ENCODE measurements around the gene CIB1. TPM values are rescaled to one million over a fixed set of nuclear protein-coding genes. Genes with fewer than 3 reads are reported as not detected.
"Not testable (repeated sequence)": the region's sequence is repeated elsewhere in the genome, so short reads cannot be mapped to it uniquely, and the experiment has no call there.

Gene CIB1
- total RNA-seq (2014; rRNA removed): 13.7 and 25.8 TPM in 2 replicates
- 99.7 TPM for polyA plus RNA-seq (2012)

DNA sequence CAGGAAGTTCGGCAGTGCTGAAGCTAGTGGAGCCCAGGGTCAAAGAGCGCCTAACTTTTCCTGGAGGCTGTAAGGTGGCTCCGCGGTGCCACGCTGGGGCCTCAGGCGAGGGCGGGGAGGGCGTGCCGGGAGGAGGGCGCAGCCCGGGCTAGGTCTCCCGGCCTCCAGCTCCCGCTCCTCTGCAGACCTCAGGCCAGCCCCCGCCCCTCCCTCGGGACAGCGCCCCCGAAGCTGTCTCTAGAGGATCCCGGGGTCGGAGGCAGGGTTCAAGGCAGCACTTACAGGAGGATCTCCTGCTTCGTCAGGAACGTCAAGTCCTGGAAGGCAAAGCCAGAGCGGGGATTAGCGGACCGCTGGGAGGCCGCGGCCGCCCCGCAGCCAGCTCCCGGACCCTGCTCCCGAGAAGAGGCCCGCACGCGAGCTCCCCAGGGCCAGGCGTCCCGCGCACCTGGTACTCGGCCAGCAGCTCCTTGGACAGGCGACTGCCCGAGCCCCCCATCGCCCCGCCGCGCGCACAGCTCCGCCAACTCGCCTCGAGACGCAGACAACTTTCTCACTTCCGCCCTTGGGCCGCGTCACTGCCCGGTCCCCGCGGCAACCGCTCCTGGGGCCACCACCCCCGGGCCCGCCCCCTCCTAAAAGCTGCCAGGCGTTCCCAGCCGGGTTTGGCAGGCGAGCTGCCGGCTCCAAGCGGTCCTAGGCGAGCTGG, at the start of gene CIB1:
Gene CIB1, minus strand, starts transcription at position 555 of the 709 bp plus-strand sequence. Its CDS starts 56 bp downstream, at position 499.
- DNase-seq (ENCODE audit: low read depth): peak; percentile 94

DNA sequence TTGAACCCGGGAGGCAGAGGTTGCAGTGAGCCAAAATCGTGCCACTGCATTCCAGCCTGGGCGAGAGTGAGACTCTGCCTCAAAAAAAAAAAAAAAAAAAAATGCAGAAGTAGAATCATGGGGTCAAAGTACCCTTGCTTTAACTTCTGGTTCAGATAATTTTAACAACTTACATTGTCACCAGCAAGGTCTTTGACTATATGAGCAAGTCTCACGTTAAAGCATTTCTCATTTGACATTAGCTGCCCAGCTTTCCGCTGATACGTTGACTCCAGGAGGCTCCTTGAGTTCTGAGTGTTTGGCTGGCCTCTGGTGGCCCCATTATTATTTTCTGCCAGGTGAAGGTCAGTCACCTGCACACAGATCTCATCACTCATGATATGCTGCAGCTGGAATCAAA, 47.9 kb upstream of the CIB1 start:
- not testable (repeated sequence) for DNase-seq (ENCODE audit: low read depth)

GRCh38 chr15:90280743-90281142, 47.0 kb upstream of the CIB1 start:
- not testable (repeated sequence) for DNase-seq (ENCODE audit: low read depth)

- not testable (repeated sequence) for DNase-seq (ENCODE audit: low read depth)
Observed at GRCh38 chr15:90278467-90278866, 44.7 kb upstream of the CIB1 start.

DNA sequence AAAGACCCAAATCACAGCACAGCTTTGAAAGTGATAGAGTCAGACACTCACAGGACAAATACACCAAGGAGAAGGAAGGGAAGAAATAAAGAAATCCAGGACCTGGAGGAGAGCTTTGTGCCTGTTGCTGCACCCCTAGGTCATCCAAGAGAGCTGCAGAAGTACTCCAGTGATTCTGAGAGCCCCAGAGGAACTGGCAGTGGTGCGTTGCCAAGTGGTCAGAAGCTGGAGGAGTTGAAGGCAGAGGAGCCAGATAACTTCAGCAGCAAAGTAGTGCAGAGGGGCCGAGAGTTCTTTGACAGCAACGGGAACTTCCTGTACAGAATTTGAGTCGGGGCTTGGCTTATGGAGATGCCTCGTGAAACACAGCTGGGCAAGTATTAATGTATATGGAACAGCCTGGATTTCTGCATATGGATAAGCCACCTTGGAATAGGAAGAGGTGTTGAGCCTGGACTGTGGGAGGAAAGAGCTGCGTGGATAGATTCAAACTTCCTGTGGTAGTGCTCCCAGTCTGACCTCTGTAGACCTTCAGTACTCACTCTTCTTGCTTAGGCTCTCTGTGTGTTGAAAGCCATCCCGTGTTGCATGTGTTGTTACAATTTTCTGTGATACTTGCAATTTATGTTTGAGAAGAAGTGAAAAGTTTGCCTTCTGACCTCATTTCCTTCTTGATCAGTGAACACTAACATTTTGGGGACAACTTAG, 37.9 kb upstream of the CIB1 start:
- DNase-seq (ENCODE audit: low read depth): no peak

- DNase-seq (ENCODE audit: low read depth): no peak
Observed at GRCh38 chr15:90270502-90271150, 36.9 kb upstream of the CIB1 start.

DNA sequence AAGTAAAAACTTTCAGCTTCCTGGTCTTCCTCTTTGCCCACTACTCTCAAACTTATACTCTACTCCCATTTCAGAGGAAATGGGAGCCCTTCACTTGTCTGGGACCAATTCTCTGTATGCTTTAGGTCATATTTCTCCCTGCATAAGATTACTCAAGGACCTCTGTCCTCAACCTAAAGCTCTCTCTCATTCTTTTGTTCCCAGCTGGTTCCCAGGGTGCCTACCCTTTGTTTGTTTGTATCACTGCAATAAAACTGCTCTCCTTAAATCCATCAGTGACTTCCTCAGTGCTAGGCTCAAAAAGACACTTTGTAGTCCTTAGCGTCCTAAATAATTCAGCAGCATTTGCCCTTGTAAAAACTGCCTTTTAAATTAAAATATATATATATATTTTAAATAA, 34.7 kb upstream of the CIB1 start:
- no peak for DNase-seq (ENCODE audit: low read depth)

- DNase-seq (ENCODE audit: low read depth): peak; percentile 28
Observed at GRCh38 chr15:90266485-90266884, 32.7 kb upstream of the CIB1 start.

GRCh38 chr15:90266061-90266431, 32.3 kb upstream of the CIB1 start:
- peak; percentile 38 for DNase-seq (ENCODE audit: low read depth)

DNA sequence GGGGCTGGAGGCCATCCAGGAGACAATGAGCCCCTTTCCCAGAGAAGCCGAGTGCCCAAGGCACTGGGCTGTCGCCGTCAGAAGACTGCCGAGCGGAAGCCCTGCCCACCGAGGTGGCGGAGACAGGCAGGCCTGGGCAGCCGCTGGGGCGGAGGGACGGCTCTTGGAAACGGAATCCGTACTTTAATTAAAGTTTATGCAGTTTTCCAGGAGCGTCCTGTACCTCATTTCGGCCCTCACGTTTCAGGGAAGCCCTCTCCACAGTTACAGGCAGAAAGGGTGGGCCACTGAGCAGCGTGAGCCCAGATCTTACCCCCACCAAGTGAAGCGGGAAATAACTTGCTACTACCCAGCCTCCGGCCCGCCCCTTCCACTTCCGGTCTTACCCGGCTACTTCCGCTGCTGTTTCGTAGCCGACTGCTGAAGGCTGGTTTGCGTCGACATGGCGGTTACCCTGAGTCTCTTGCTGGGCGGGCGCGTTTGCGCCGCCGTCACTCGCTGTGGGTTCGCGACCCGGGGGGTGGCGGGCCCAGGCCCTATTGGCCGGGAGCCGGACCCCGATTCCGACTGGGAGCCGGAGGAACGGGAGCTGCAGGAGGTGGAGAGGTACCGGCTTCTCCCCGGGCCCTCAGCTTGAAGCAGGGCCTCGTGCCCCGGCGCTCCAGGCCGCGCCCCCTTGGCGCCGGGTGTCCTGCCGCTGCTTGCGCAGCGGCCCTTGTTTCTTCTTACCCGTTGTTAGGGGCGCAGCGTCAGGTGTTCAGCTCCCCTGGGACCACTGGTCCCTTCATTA, 31.7 kb upstream of the CIB1 start, which contains the start of gene NGRN:
Gene NGRN, plus strand, starts transcription at position 402 of the 790 bp plus-strand sequence. Its CDS starts 41 bp downstream, at position 443.
- peak; percentile 85 for DNase-seq (ENCODE audit: low read depth)

DNA sequence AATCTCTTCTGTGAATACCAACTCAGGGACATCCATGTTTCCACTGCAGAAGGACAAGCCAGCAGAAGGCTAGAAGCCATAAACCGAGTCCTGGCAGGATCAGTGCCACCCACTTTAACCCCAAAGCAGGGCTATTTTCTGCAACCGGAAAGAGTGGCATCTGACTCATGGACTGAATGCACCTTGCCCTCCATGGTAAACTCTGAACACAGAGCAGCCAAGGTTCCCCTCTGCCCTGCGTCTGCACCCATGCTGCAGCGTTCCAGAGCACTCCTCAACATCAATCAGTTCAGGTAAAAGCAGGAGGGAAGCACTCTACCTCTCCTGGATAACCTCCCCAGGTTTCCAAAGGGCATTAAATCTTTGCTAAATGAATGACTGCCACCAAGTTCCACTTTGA, 30.9 kb upstream of the CIB1 start:
- peak; percentile 20 for DNase-seq (ENCODE audit: low read depth)

DNA sequence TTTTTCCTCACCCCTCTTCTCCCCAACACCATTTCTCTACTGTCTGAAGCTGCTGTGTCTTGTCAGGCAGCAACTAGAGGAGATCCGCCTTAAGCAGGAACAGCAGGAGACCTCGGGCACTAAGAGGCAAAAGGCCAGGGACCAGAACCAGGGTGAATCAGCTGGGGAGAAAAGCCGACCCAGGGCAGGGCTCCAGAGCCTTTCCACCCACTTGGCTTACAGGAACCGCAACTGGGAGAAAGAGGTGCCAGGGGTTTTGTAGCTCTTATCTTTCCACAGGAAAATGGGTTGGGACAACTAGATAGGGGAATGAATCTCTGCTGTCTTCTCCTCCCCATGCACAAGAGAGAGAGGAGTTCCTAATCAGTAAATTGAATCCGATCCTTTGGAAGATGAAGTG, 28.7 kb upstream of the CIB1 start:
- DNase-seq (ENCODE audit: low read depth): no peak

GRCh38 chr15:90261811-90262210, 28.1 kb upstream of the CIB1 start:
- DNase-seq (ENCODE audit: low read depth): peak; percentile 43

DNA sequence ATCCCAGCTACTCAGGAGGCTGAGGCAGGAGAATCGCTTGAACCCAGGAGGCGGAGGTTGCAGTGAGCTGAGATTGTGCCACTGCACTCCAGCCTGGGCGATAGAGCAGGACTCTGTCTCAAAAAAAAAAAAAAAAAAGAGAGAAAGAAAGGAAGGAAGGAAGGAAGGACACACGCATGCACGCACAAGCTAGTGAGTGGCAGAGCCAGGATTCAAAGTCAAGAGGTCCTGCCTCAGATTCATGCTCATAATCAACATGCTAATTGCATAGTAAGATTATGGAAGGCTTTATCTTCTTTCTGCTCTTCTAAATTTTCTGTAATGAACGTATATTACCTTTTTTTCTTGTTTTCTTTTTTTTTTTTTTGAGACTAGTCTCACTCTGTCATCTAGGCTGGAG, 27.0 kb upstream of the CIB1 start:
- not testable (repeated sequence) for DNase-seq (ENCODE audit: low read depth)

GRCh38 chr15:90259524-90259923, 25.8 kb upstream of the CIB1 start:
- DNase-seq (ENCODE audit: low read depth): peak; percentile 75

GRCh38 chr15:90257776-90258175, 24.0 kb upstream of the CIB1 start:
- no peak for DNase-seq (ENCODE audit: low read depth)

- DNase-seq (ENCODE audit: low read depth): peak; percentile 74
Observed at GRCh38 chr15:90249203-90249863, 15.6 kb upstream of the CIB1 start, which contains the start of gene TTLL13. TSS of gene TTLL13 (plus strand) at chr15:90249556. CDS start at chr15:90250631, 1,075 bp downstream.

- no peak for DNase-seq (ENCODE audit: low read depth)
Observed at GRCh38 chr15:90248789-90249202, 15.1 kb upstream of the CIB1 start.

DNA sequence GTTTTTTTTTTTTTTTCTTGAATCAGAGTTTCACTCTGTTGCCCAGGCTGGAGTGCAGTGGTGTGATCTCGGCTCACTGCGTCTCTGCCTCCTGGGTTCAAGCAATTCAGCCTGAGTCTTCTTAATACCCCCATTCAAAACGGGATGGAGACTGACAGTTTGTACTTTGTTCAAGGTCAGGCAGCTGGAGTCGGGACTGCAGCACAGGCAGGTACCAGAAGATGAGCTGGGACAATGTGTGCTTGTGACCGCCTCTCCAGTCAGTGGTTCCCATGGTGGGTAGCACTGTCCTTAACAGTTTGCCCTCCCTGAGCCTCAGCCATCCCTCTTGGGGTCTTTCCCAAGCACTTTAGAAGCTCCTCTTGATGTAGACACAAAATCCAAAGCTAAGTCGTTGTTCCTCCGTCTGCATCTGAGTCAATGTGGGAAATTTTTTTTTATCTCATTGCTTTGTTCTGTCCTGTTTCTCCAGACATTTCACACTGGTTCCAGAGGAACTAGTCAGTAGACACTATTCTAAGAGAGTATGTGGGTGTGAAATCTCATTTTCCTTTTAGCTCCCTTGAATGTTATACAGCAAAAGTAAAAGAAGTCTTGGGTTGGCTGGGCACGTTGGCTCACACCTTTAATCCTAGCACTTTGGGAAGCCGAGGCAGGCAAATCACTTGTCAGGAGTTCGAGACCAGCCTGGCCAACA, 10.3 kb upstream of the CIB1 start:
- no peak for DNase-seq (ENCODE audit: low read depth)

Data from LHCN-M2 (cell line).